K562 (cell line): ENCODE data around the gene SUPT20H. TPM values are rescaled to one million over a fixed set of nuclear protein-coding genes. Genes with fewer than 3 reads are reported as not detected.

Experiments
- CREB3L1 ChIP-seq: fragments of 450-650 bp; IDR thresholded peaks from 2 replicates; pipeline ENCODE4 v1.6.1; 2014; ENCODE audit warnings: low read depth, mild to moderate bottlenecking, moderate library complexity, borderline replicate concordance
- CTCF ChIP-seq, 3 experiments: IDR thresholded peaks in 2 of 3; conservative IDR thresholded peaks in 1 of 3; 2 replicates each; pipeline ENCODE4 v1.5.1; 2011 to 2012; ENCODE audit warnings: low read length in 3 of 3, mild to moderate bottlenecking in 3 of 3, control low read depth in 2 of 3, improper control_type of control experiment in 1 of 3, inconsistent platforms in 1 of 3, low read depth in 1 of 3, mixed read lengths in 1 of 3, moderate library complexity in 1 of 3; ENCODE audit not compliant: insufficient read depth in 2 of 3
- ELF1 ChIP-seq: fragments of 200-800 bp; sonication (Bioruptor generic); IDR thresholded peaks from 2 replicates; pipeline ENCODE4 v1.6.1; 2016; ENCODE audit warnings: missing genetic modification characterization, missing compliant biosample characterization
- FUS ChIP-seq: fragments of 200-400 bp; formaldehyde crosslinking; optimal IDR thresholded peaks from 2 replicates; pipeline ENCODE3; 2017; ENCODE audit warnings: low read depth, low read length
- JUND ChIP-seq, 2 experiments: IDR thresholded peaks; 2 replicates in 1 of 2; 3 replicates in 1 of 2; pipeline ENCODE4 v1.6.1; 2011; ENCODE audit warnings: borderline replicate concordance in 2 of 2, low read depth in 2 of 2, low read length in 2 of 2, improper control_type of control experiment in 1 of 2, missing biosample characterization in 1 of 2, missing genetic modification characterization in 1 of 2, missing genetic modification reagents in 1 of 2
- MITF ChIP-seq: IDR thresholded peaks from 2 replicates; pipeline ENCODE4 v1.6.1; 2014; ENCODE audit warnings: antibody characterized with exemption
- MTA3 ChIP-seq: fragments of 450-650 bp; formaldehyde crosslinking; IDR thresholded peaks from 2 replicates; pipeline ENCODE4 v1.6.1; 2017; ENCODE audit warnings: mild to moderate bottlenecking, borderline replicate concordance
- NFIC ChIP-seq: fragments of 450-650 bp; IDR thresholded peaks from 2 replicates; pipeline ENCODE4 v1.6.1; 2017; ENCODE audit warnings: mild to moderate bottlenecking, inconsistent platforms
- NR3C1 ChIP-seq: sonication (generic); formaldehyde crosslinking; IDR thresholded peaks from 2 replicates; pipeline ENCODE4 v1.8.1; 2022; ENCODE audit warnings: missing genetic modification reagents
- RBM25 ChIP-seq: fragments of 200-400 bp; formaldehyde crosslinking; IDR thresholded peaks from 2 replicates; pipeline ENCODE4 v1.6.1; 2018; ENCODE audit warnings: low read length, low read depth, moderate library complexity; ENCODE audit not compliant: severe bottlenecking
- SAFB2 ChIP-seq: fragments of 200-400 bp; formaldehyde crosslinking; IDR thresholded peaks from 2 replicates; pipeline ENCODE4 v1.6.1; 2018; ENCODE audit warnings: borderline replicate concordance, low read length, low read depth, moderate library complexity; ENCODE audit not compliant: severe bottlenecking
- TCF15 ChIP-seq: fragments of 250-450 bp; sonication (Bioruptor Pico); IDR thresholded peaks from 2 replicates; pipeline ENCODE4 v1.8.0; 2022; ENCODE audit warnings: moderate library complexity, mild to moderate bottlenecking, inconsistent platforms
- TCF3 ChIP-seq: sonication (generic); formaldehyde crosslinking; IDR thresholded peaks from 2 replicates; pipeline ENCODE4 v1.4.0; 2020; ENCODE audit warnings: mild to moderate bottlenecking, missing genetic modification reagents
- TGIF2 ChIP-seq: sonication (generic); formaldehyde crosslinking; IDR thresholded peaks from 2 replicates; pipeline ENCODE4 v1.8.1; 2022; ENCODE audit warnings: mild to moderate bottlenecking, missing genetic modification reagents, moderate library complexity
- ZBTB1 ChIP-seq: sonication (generic); formaldehyde crosslinking; IDR thresholded peaks from 2 replicates; pipeline ENCODE4 v1.8.1; 2023; ENCODE audit warnings: missing genetic modification reagents, low read depth, mild to moderate bottlenecking, borderline replicate concordance
- ZNF143 ChIP-seq: sonication (generic); formaldehyde crosslinking; IDR thresholded peaks from 2 replicates; pipeline ENCODE4 v1.9.0; 2022; ENCODE audit warnings: mild to moderate bottlenecking, missing genetic modification reagents
- ZNF384 ChIP-seq: IDR thresholded peaks from 2 replicates; pipeline ENCODE4 v1.6.1; 2012; ENCODE audit warnings: low read depth, low read length, improper control_type of control experiment
- ZNF551 ChIP-seq: fragments of 250-450 bp; sonication (Bioruptor Pico); IDR thresholded peaks from 2 replicates; pipeline ENCODE4 v1.5.0; 2021; ENCODE audit warnings: mild to moderate bottlenecking, moderate library complexity
- ZNF639 ChIP-seq, 2 experiments: fragments of 200-800 bp in 1 of 2; sonication (Bioruptor generic) in 1 of 2; sonication (generic) in 1 of 2; formaldehyde crosslinking in 1 of 2; IDR thresholded peaks in 1 of 2; conservative IDR thresholded peaks in 1 of 2; 2 replicates each; pipeline versions ENCODE4 v1.5.0 to v1.6.1; 2016 to 2020; ENCODE audit warnings: missing compliant biosample characterization in 1 of 2, missing genetic modification characterization in 1 of 2, missing genetic modification reagents in 1 of 2
- polyA plus RNA-seq, 8 experiments: library from polyadenylated mRNA; depleted of rRNA in 4 of 8; stranded (reverse) in 5 of 8; unstranded in 3 of 8; fragments of >200 nt; fragmentation: Nextera tagmentation in 2 of 8; fragmentation: Illumina TruSeq in 1 of 8; extraction: Ambion mirVana in 2 of 8; extraction: Trizol in 1 of 8; gene quantifications; 2 replicates each; pipeline versions ENCODE4 v1.2.1 to v1.2.3, GENCODE V29; 2011 to 2014; ENCODE audit warnings: inconsistent platforms in 1 of 8, missing spikeins in 1 of 8
- total RNA-seq, 7 experiments: library from RNA; depleted of rRNA in 6 of 7; stranded (reverse); fragments of >200 nt in 6 of 7; fragmentation: Illumina TruSeq in 2 of 7; extraction: Trizol in 2 of 7; gene quantifications; 2 replicates each; pipeline versions ENCODE4 v1.2.1 to v1.2.3, GENCODE V29; 2011 to 2021; ENCODE audit warnings: low replicate concordance in 1 of 7

The SUPT20H gene
- total and polyA plus RNA-seq, 9 of the 15 experiments (the other 6 are each of a cell fraction or from before 2014, with no cell fraction given) = 11.4 to 71.8 (median 31.7) TPM

- TF ChIP-seq ZNF384 = peak; percentile 29; the same call in 1 of the 2 replicates
- TF ChIP-seq CREB3L1 = peak; percentile 91; the same call in 1 of the 2 replicates
- TF ChIP-seq FUS = peak; percentile 62
- peak; percentile 78 for TF ChIP-seq MTA3
- peak; percentile 40 for TF ChIP-seq TCF3
- no peak; the same call in 1 of the 2 replicates for TF ChIP-seq ZBTB1 (CRISPR knock-in tag)
- no peak for TF ChIP-seq TGIF2 (CRISPR knock-in tag)
- TF ChIP-seq ZNF551 (CRISPR knock-in tag) = no peak
- peak; percentile 88 for TF ChIP-seq ELF1 (tag)
- no peak for TF ChIP-seq ZNF143 (CRISPR knock-in tag)
- no peak for TF ChIP-seq NR3C1 (CRISPR knock-in tag)
- TF ChIP-seq MITF = peak; percentile 38; the same call in 1 of the 2 replicates
- TF ChIP-seq SAFB2 = no peak
- TF ChIP-seq JUND (IDR thresholded peaks at IDR 0.05; ENCODE audit: borderline replicate concordance, low read depth, low read length) = peak; percentile 32; the same call in 1 of the 2 replicates
- TF ChIP-seq JUND (tag; IDR thresholded peaks at IDR 0.05; ENCODE audit: borderline replicate concordance, low read depth, low read length) = no peak; the same call in 2 of the 3 replicates
- TF ChIP-seq ZNF639 (CRISPR knock-in tag; conservative IDR thresholded peaks at IDR 0.05 in 1 of 2, IDR thresholded peaks at IDR 0.05 in 1 of 2) = peak in 1 of 2 experiments; percentile 62; a peak in 1 of 4 replicates
- TF ChIP-seq CTCF (IDR thresholded peaks at IDR 0.05 in 2 of 3, conservative IDR thresholded peaks at IDR 0.05 in 1 of 3; ENCODE audit: insufficient read depth in 2 of 3, low read depth in 1 of 3, low read length in 3 of 3) = peak; percentile 81 to 95 (median 84)
- TF ChIP-seq NFIC = peak; percentile 36; the same call in 1 of the 2 replicates
- no peak for TF ChIP-seq TCF15 (CRISPR knock-in tag)
- TF ChIP-seq RBM25 = peak; percentile 69
Measured at GRCh38 chr13:36999054-36999714, 60.3 kb downstream of the SUPT20H start, which contains the start of gene ALG5 (continued).
